NCI-H345 treated with DMSO at 0.1 percent for 48 hours (cell line): ENCODE data around the gene TERT.
"Not testable (repeated sequence)": the region's sequence is repeated elsewhere in the genome, so short reads cannot be mapped to it uniquely, and the experiment has no call there.

ENCODE experiments used
- DNase-seq: peaks from one replicate; lab custom pipeline; 2025; ENCODE audit not compliant: unreplicated experiment; lab: John Stamatoyannopoulos, UW

TERT gene

GRCh38 chr5:1331861-1332405, 37.1 kb upstream of the TERT start:
- DNase-seq, result no peak

- no peak for DNase-seq
These were observed 36.3 kb upstream of the TERT start for GRCh38 chr5:1330847-1331831.

- no peak for DNase-seq
These were observed 35.4 kb upstream of the TERT start for GRCh38 chr5:1330146-1330846.

GRCh38 chr5:1329111-1329579, 34.3 kb upstream of the TERT start:
- no peak for DNase-seq

- not testable (repeated sequence) for DNase-seq
These were observed 33.6 kb upstream of the TERT start for GRCh38 chr5:1328237-1329110.

GRCh38 chr5:1326901-1327756, 32.3 kb upstream of the TERT start:
- DNase-seq, result not testable (repeated sequence)

- not testable (repeated sequence) for DNase-seq
These were observed 31.6 kb upstream of the TERT start for GRCh38 chr5:1326532-1326875.

- DNase-seq, result no peak
These were observed 31.1 kb upstream of the TERT start for GRCh38 chr5:1325870-1326531.

GRCh38 chr5:1325191-1325741, 30.4 kb upstream of the TERT start:
- DNase-seq, result no peak

GRCh38 chr5:1324719-1325190, 29.9 kb upstream of the TERT start:
- no peak for DNase-seq

- no peak for DNase-seq
These were observed 29.4 kb upstream of the TERT start for GRCh38 chr5:1324301-1324700.

- no peak for DNase-seq
These were observed 28.9 kb upstream of the TERT start for GRCh38 chr5:1323803-1324173.

- no peak for DNase-seq
These were observed 28.3 kb upstream of the TERT start for GRCh38 chr5:1322955-1323802.

- DNase-seq, result no peak
These were observed 27.4 kb upstream of the TERT start for GRCh38 chr5:1322036-1322900.

GRCh38 chr5:1321576-1321975, 26.7 kb upstream of the TERT start:
- no peak for DNase-seq

- no peak for DNase-seq
These were observed 25.8 kb upstream of the TERT start for GRCh38 chr5:1320436-1321344.
